HepG2 (cell line): Measurements from ENCODE around the gene B9D2. TPM values are rescaled to one million over a fixed set of nuclear protein-coding genes. Genes with fewer than 3 reads are reported as not detected.

Experiments used
- GABPA ChIP-seq, 2 experiments: IDR thresholded peaks; 2 replicates each; pipeline ENCODE4 v1.6.1; 2011 to 2016; ENCODE audit warnings: low read depth in 2 of 2, low read length in 1 of 2, missing biosample characterization in 1 of 2, missing genetic modification characterization in 1 of 2
- IRF2 ChIP-seq: IDR thresholded peaks from 2 replicates; pipeline ENCODE4 v1.6.1; 2018; ENCODE audit warnings: missing genetic modification reagents, missing compliant biosample characterization
- NFE2 ChIP-seq: sonication (generic); formaldehyde crosslinking; IDR thresholded peaks from 2 replicates; pipeline ENCODE4 v1.4.0; 2020; ENCODE audit warnings: missing genetic modification reagents
- POLR2AphosphoS5 ChIP-seq: IDR thresholded peaks from 2 replicates; pipeline ENCODE4 v1.6.1; 2012; ENCODE audit warnings: low read depth, low read length
- POLR2G ChIP-seq: fragments of 200-400 bp; formaldehyde crosslinking; IDR thresholded peaks from 2 replicates; pipeline ENCODE4 v1.6.1; 2018; ENCODE audit warnings: mild to moderate bottlenecking, low read depth, low read length, moderate library complexity
- SALL1 ChIP-seq: sonication (generic); formaldehyde crosslinking; IDR thresholded peaks from 2 replicates; pipeline ENCODE4 v1.8.0; 2022; ENCODE audit warnings: mild to moderate bottlenecking, missing genetic modification reagents
- SP5 ChIP-seq: IDR thresholded peaks from 2 replicates; pipeline ENCODE4 v1.6.1; 2016; ENCODE audit warnings: low read depth, borderline replicate concordance
- TAF1 ChIP-seq: sonication (generic); formaldehyde crosslinking; IDR thresholded peaks from 2 replicates; pipeline ENCODE4 v1.4.0; 2020; ENCODE audit warnings: missing genetic modification reagents
- TEAD3 ChIP-seq: optimal IDR thresholded peaks from 2 replicates; pipeline ENCODE3; 2016; ENCODE audit warnings: borderline replicate concordance
- TRIM24 ChIP-seq: sonication (generic); formaldehyde crosslinking; IDR thresholded peaks from 2 replicates; pipeline ENCODE4 v1.8.0; 2022; ENCODE audit warnings: mild to moderate bottlenecking, missing genetic modification reagents
- ZBTB20 ChIP-seq: sonication (generic); formaldehyde crosslinking; IDR thresholded peaks from 2 replicates; pipeline ENCODE4 v1.8.1; 2023; ENCODE audit warnings: missing genetic modification reagents, low read depth, mild to moderate bottlenecking, borderline replicate concordance
- ZBTB8A ChIP-seq: sonication (generic); formaldehyde crosslinking; IDR thresholded peaks from 2 replicates; pipeline ENCODE4 v1.4.0; 2020; ENCODE audit warnings: mild to moderate bottlenecking, low read depth, missing genetic modification reagents, borderline replicate concordance
- ZFAT ChIP-seq: sonication (generic); formaldehyde crosslinking; conservative IDR thresholded peaks from 2 replicates; pipeline ENCODE4 v1.8.1; 2023; ENCODE audit warnings: missing genetic modification reagents, inconsistent platforms
- ZNF17 ChIP-seq: sonication (generic); formaldehyde crosslinking; IDR thresholded peaks from 2 replicates; pipeline ENCODE4 v1.5.0; 2020; ENCODE audit warnings: mild to moderate bottlenecking, missing genetic modification reagents
- ZNF350 ChIP-seq: sonication (generic); formaldehyde crosslinking; IDR thresholded peaks from 2 replicates; pipeline ENCODE4 v1.4.0; 2020; ENCODE audit warnings: mild to moderate bottlenecking, low read depth, missing genetic modification reagents, borderline replicate concordance
- ZNF747 ChIP-seq: sonication (generic); formaldehyde crosslinking; IDR thresholded peaks from 2 replicates; pipeline ENCODE4 v1.8.1; 2023; ENCODE audit warnings: missing genetic modification reagents, mild to moderate bottlenecking, borderline replicate concordance
- polyA plus RNA-seq, 8 experiments: library from polyadenylated mRNA; depleted of rRNA in 3 of 8; stranded (reverse) in 7 of 8; unstranded in 1 of 8; fragments of >200 nt; fragmentation: Illumina TruSeq in 4 of 8; extraction: Trizol in 4 of 8; gene quantifications; 2 replicates each; pipeline versions ENCODE4 v1.2.1 to v1.2.3, GENCODE V29; 2011 to 2016; ENCODE audit warnings: low read depth in 4 of 8, missing spikeins in 1 of 8, mixed read lengths in 1 of 8; ENCODE audit not compliant: insufficient read depth in 1 of 8
- total RNA-seq, 5 experiments: library from RNA; depleted of rRNA; stranded (reverse); fragments of >200 nt; fragmentation: Illumina TruSeq; extraction: Trizol; gene quantifications; 2 replicates each; pipeline ENCODE4 v1.2.3, GENCODE V29; 2016; ENCODE audit warnings: low read depth in 1 of 5
- TF ChIP-seq, protein P1 (sequence below): sonication (generic); formaldehyde crosslinking; IDR thresholded peaks from 2 replicates; pipeline ENCODE4 v1.4.0; 2020; ENCODE audit warnings: missing genetic modification reagents, borderline replicate concordance
- TF ChIP-seq, protein P2 (sequence below): sonication (generic); formaldehyde crosslinking; IDR thresholded peaks from 2 replicates; pipeline ENCODE4 v1.8.1; 2023; ENCODE audit warnings: mild to moderate bottlenecking, inconsistent platforms, moderate library complexity, missing genetic modification reagents, borderline replicate concordance
- TF ChIP-seq, protein P3 (sequence below): sonication (generic); formaldehyde crosslinking; IDR thresholded peaks from 2 replicates; pipeline ENCODE4 v1.4.0; 2020; ENCODE audit warnings: missing genetic modification reagents
- TF ChIP-seq, protein P4 (sequence below): IDR thresholded peaks from 2 replicates; pipeline ENCODE4 v1.6.1; 2016
- TF ChIP-seq, protein P5 (sequence below): sonication (generic); formaldehyde crosslinking; IDR thresholded peaks from 2 replicates; pipeline ENCODE4 v1.5.0; 2020; ENCODE audit warnings: missing genetic modification reagents

Gene B9D2
- total and polyA plus RNA-seq, 2 of the 13 experiments (the other 11 are each of a cell fraction or from before 2014, with no cell fraction given): 3.1 to 4.4 TPM

DNA sequence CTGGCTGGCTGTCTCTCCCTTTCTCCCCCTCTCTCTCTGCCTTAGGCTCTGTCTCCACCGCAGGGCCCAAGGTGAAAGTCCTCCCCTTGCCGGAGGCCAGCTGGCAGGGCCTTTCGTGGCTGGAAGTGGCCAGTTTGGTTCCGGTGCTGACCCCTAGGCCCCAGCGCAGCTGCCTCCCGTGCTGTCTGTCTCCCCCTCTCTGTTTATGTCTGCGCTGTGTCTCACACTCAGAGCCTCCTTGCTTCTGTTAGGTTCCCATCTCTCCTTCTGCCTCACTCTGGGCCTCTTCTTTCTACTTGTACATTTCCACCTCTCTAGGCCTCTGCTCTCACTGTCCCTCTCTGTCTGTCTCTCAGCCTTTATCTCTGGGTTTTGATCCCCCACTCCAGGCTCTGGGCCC, 40.9 kb downstream of the B9D2 start (continued):
- TF ChIP-seq ZFAT (CRISPR knock-in tag): no peak
- TF ChIP-seq IRF2 (CRISPR knock-in tag): no peak; the same call in 1 of the 2 replicates
- TF ChIP-seq POLR2G: peak; percentile 45
- TF ChIP-seq, protein P1, sequence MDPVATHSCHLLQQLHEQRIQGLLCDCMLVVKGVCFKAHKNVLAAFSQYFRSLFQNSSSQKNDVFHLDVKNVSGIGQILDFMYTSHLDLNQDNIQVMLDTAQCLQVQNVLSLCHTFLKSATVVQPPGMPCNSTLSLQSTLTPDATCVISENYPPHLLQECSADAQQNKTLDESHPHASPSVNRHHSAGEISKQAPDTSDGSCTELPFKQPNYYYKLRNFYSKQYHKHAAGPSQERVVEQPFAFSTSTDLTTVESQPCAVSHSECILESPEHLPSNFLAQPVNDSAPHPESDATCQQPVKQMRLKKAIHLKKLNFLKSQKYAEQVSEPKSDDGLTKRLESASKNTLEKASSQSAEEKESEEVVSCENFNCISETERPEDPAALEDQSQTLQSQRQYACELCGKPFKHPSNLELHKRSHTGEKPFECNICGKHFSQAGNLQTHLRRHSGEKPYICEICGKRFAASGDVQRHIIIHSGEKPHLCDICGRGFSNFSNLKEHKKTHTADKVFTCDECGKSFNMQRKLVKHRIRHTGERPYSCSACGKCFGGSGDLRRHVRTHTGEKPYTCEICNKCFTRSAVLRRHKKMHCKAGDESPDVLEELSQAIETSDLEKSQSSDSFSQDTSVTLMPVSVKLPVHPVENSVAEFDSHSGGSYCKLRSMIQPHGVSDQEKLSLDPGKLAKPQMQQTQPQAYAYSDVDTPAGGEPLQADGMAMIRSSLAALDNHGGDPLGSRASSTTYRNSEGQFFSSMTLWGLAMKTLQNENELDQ (CRISPR knock-in tag): no peak
- TF ChIP-seq ZBTB8A (CRISPR knock-in tag): no peak
- TF ChIP-seq ZNF17 (CRISPR knock-in tag): no peak
- TF ChIP-seq ZNF747 (CRISPR knock-in tag): no peak
- TF ChIP-seq TAF1 (CRISPR knock-in tag): no peak
- 0 out of 2 replicates have a peak, but pooled peaks have one; percentile 53 for TF ChIP-seq SP5
- TF ChIP-seq, protein P2, sequence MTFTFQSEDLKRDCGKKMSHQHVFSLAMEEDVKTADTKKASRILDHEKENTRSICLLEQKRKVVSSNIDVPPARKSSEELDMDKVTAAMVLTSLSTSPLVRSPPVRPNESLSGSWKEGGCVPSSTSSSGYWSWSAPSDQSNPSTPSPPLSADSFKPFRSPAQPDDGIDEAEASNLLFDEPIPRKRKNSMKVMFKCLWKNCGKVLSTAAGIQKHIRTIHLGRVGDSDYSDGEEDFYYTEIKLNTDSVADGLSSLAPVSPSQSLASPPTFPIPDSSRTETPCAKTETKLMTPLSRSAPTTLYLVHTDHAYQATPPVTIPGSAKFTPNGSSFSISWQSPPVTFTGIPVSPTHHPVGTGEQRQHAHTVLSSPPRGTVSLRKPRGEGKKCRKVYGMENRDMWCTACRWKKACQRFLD (CRISPR knock-in tag): no peak
- no peak for TF ChIP-seq SALL1 (CRISPR knock-in tag)
- no peak for TF ChIP-seq NFE2 (CRISPR knock-in tag)
- no peak for TF ChIP-seq ZBTB20 (CRISPR knock-in tag)
- no peak for TF ChIP-seq ZNF350
- TF ChIP-seq, protein P3, sequence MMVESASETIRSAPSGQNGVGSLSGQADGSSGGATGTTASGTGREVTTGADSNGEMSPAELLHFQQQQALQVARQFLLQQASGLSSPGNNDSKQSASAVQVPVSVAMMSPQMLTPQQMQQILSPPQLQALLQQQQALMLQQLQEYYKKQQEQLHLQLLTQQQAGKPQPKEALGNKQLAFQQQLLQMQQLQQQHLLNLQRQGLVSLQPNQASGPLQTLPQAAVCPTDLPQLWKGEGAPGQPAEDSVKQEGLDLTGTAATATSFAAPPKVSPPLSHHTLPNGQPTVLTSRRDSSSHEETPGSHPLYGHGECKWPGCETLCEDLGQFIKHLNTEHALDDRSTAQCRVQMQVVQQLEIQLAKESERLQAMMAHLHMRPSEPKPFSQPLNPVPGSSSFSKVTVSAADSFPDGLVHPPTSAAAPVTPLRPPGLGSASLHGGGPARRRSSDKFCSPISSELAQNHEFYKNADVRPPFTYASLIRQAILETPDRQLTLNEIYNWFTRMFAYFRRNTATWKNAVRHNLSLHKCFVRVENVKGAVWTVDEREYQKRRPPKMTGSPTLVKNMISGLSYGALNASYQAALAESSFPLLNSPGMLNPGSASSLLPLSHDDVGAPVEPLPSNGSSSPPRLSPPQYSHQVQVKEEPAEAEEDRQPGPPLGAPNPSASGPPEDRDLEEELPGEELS (CRISPR knock-in tag): peak; percentile 42; the same call in 1 of the 2 replicates
- peak; percentile 32 for TF ChIP-seq TEAD3 (CRISPR knock-in tag)
- no peak for TF ChIP-seq GABPA (IDR thresholded peaks at IDR 0.05; ENCODE audit: low read depth, low read length)
- TF ChIP-seq GABPA (CRISPR knock-in tag; IDR thresholded peaks at IDR 0.05; ENCODE audit: low read depth): no peak; the same call in 1 of the 2 replicates
- TF ChIP-seq, protein P4, sequence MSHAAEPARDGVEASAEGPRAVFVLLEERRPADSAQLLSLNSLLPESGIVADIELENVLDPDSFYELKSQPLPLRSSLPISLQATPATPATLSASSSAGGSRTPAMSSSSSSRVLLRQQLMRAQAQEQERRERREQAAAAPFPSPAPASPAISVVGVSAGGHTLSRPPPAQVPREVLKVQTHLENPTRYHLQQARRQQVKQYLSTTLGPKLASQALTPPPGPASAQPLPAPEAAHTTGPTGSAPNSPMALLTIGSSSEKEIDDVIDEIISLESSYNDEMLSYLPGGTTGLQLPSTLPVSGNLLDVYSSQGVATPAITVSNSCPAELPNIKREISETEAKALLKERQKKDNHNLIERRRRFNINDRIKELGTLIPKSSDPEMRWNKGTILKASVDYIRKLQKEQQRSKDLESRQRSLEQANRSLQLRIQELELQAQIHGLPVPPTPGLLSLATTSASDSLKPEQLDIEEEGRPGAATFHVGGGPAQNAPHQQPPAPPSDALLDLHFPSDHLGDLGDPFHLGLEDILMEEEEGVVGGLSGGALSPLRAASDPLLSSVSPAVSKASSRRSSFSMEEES (CRISPR knock-in tag): no peak
- TF ChIP-seq, protein P5, sequence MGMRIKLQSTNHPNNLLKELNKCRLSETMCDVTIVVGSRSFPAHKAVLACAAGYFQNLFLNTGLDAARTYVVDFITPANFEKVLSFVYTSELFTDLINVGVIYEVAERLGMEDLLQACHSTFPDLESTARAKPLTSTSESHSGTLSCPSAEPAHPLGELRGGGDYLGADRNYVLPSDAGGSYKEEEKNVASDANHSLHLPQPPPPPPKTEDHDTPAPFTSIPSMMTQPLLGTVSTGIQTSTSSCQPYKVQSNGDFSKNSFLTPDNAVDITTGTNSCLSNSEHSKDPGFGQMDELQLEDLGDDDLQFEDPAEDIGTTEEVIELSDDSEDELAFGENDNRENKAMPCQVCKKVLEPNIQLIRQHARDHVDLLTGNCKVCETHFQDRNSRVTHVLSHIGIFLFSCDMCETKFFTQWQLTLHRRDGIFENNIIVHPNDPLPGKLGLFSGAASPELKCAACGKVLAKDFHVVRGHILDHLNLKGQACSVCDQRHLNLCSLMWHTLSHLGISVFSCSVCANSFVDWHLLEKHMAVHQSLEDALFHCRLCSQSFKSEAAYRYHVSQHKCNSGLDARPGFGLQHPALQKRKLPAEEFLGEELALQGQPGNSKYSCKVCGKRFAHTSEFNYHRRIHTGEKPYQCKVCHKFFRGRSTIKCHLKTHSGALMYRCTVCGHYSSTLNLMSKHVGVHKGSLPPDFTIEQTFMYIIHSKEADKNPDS: no peak
- no peak for TF ChIP-seq TRIM24
- TF ChIP-seq POLR2AphosphoS5: no peak
